ENCODE data around the gene DDAH1. TPM values are rescaled to one million over a fixed set of nuclear protein-coding genes. Genes with fewer than 3 reads are reported as not detected.

The DDAH1 gene
- total RNA-seq, 6 experiments from 2014 or later, result 54.9 to 94.9 (median 66.2) TPM

- Histone ChIP-seq H3K9me3 (no peaks in the 10 kb centered on the region), H3K27me3 (no peaks in the 10 kb centered on the region), H3K4me3 (no peak overlapping the region), H3K27ac (peak overlapping the region in 1 of 3 donors; percentile 81), H3K36me3 (no peaks in the 10 kb centered on the region), H3K4me1 (peaks cover 0 to 67% (median 7%) of the 10 kb centered on the region in 4 donors)
- 48% methylated on average over 6 of the region's 6 CpGs for WGBS (ENCODE audit: insufficient coverage, low coverage, low lambda C conversion rate, missing lambda C conversion rate)
- ATAC-seq (peak in 3 of 4 donors; percentile 12 to 40 (median 34)), DNase-seq (no peak)
- TF ChIP-seq POLR2A (IDR thresholded peaks at IDR 0.05) (no peak), CTCF (IDR thresholded peaks at IDR 0.05) (no peak)
- intact Hi-C loops (cut with DNase I), result no loop called here
Measured at GRCh38 chr1:85368073-85368770, 96.7 kb downstream of the DDAH1 start.

- H3K4me1 ChIP-seq, result peaks cover 0 to 54% (median 4%) of the 10 kb centered on the region in 4 donors
- no peak overlapping the region for H3K4me3 ChIP-seq
- H3K27me3 ChIP-seq, result no peaks in the 10 kb centered on the region
- 42% methylated on average over 3 of the region's 3 CpGs for WGBS (ENCODE audit: insufficient coverage, low coverage, low lambda C conversion rate, missing lambda C conversion rate)
- ATAC-seq (no peak), DNase-seq (no peak)
- TF ChIP-seq POLR2A (IDR thresholded peaks at IDR 0.05), result no peak
- no peak for TF ChIP-seq CTCF (IDR thresholded peaks at IDR 0.05)
- H3K36me3 ChIP-seq, result no peaks in the 10 kb centered on the region
- H3K9me3 ChIP-seq, result no peaks in the 10 kb centered on the region
- peak overlapping the region in 1 of 3 donors; percentile 7 for H3K27ac ChIP-seq
- intact Hi-C loops (cut with DNase I), result no loop called here
Measured at GRCh38 chr1:85366391-85367170, 98.4 kb downstream of the DDAH1 start.

- no peaks in the 10 kb centered on the region for H3K27me3 ChIP-seq
- WGBS (ENCODE audit: insufficient coverage, low coverage, low lambda C conversion rate, missing lambda C conversion rate), result 66% methylated on average over 3 of the region's 3 CpGs
- H3K27ac ChIP-seq, result peak overlapping the region in 1 of 3 donors; percentile 56
- no peak for ATAC-seq
- no peak overlapping the region for H3K4me3 ChIP-seq
- no peaks in the 10 kb centered on the region for H3K9me3 ChIP-seq
- intact Hi-C loops (cut with DNase I), result no loop called here
- peaks cover 0 to 52% (median under 1%) of the 10 kb centered on the region in 4 donors for H3K4me1 ChIP-seq
- no peaks in the 10 kb centered on the region for H3K36me3 ChIP-seq
- no peak for DNase-seq
- no peak for TF ChIP-seq POLR2A (IDR thresholded peaks at IDR 0.05)
- TF ChIP-seq CTCF (IDR thresholded peaks at IDR 0.05), result no peak
Measured at GRCh38 chr1:85365851-85366250, 99.1 kb downstream of the DDAH1 start.

- TF ChIP-seq CTCF (IDR thresholded peaks at IDR 0.05) (no peak), POLR2A (IDR thresholded peaks at IDR 0.05) (no peak)
- Histone ChIP-seq H3K27me3 (no peaks in the 10 kb centered on the region), H3K9me3 (no peaks in the 10 kb centered on the region), H3K36me3 (no peaks in the 10 kb centered on the region), H3K4me1 (peaks cover 0 to 41% (median 0%) of the 10 kb centered on the region in 4 donors), H3K27ac (peak overlapping the region in 1 of 3 donors; percentile 4), H3K4me3 (no peak overlapping the region)
- DNase-seq, result no peak
- ATAC-seq, result peak in 1 of 4 donors; percentile 17
- intact Hi-C loops (cut with DNase I), result no loop called here
Measured at GRCh38 chr1:85363521-85363920, 101.4 kb downstream of the DDAH1 start.
